CD14-positive monocyte (primary cell): ENCODE data around the gene NCAM1. TPM values are rescaled to one million over a fixed set of nuclear protein-coding genes. Genes with fewer than 3 reads are reported as not detected.

Experiments used
- DNase-seq, 3 donors: peaks; one replicate each; pipeline ENCODE4 v3.0.0-alpha.2; 2011 to 2022
- H2AFZ ChIP-seq: 2 replicates; pipeline ENCODE4 v1.6.0; 2012; ENCODE audit warnings: mild to moderate bottlenecking, low read depth, low read length, inconsistent platforms; ENCODE audit not compliant: insufficient read depth, poor library complexity, severe bottlenecking
- H3K27ac ChIP-seq, 2 donors: 1 replicate in 1 of 2; 2 replicates in 1 of 2; pipeline ENCODE4 v1.5.1; 2012 to 2013; ENCODE audit warnings: low read length in 2 of 2, control low read depth in 1 of 2, inconsistent platforms in 1 of 2, low read depth in 1 of 2, mild to moderate bottlenecking in 1 of 2
- H3K27me3 ChIP-seq, 2 donors: one replicate each; pipeline versions ENCODE4 v1.6.0 to v1.6.1; 2011 to 2013; ENCODE audit warnings: low read length in 2 of 2; ENCODE audit not compliant: control insufficient read depth in 2 of 2, insufficient read depth in 2 of 2
- H3K36me3 ChIP-seq, 2 donors: replicated peaks in 1 of 2; 1 replicate in 1 of 2; 2 replicates in 1 of 2; pipeline versions ENCODE4 v1.5.1 to v1.6.1; 2012 to 2013; ENCODE audit warnings: low read length in 2 of 2, control low read depth in 1 of 2, inconsistent platforms in 1 of 2, mild to moderate bottlenecking in 1 of 2; ENCODE audit not compliant: insufficient read depth in 2 of 2, control insufficient read depth in 1 of 2
- H3K4me1 ChIP-seq, 2 donors: 1 replicate in 1 of 2; 2 replicates in 1 of 2; pipeline versions ENCODE4 v1.5.1 to v1.6.1; 2012 to 2013; ENCODE audit warnings: low read length in 2 of 2, control low read depth in 1 of 2, inconsistent platforms in 1 of 2, mild to moderate bottlenecking in 1 of 2, moderate library complexity in 1 of 2; ENCODE audit not compliant: insufficient read depth in 2 of 2, control insufficient read depth in 1 of 2
- H3K4me2 ChIP-seq: replicated peaks from 2 replicates; pipeline ENCODE3; 2012; ENCODE audit warnings: low read length, moderate library complexity, mild to moderate bottlenecking; ENCODE audit not compliant: poor library complexity, severe bottlenecking; ENCODE audit errors: extremely low read depth
- H3K4me3 ChIP-seq, 3 experiments: fragments of 200-600 bp in 1 of 3; sonication (generic) in 1 of 3; replicated peaks in 1 of 3; 1 replicate in 2 of 3; 2 replicates in 1 of 3; pipeline ENCODE4 v1.5.1; 2011 to 2013; ENCODE audit warnings: low read length in 3 of 3, mild to moderate bottlenecking in 3 of 3, control low read depth in 2 of 3, low read depth in 2 of 3, inconsistent platforms in 1 of 3, moderate library complexity in 1 of 3
- H3K79me2 ChIP-seq: 2 replicates; pipeline ENCODE4 v1.6.0; 2012; ENCODE audit warnings: mild to moderate bottlenecking, control low read depth, inconsistent platforms, low read length, moderate library complexity; ENCODE audit not compliant: insufficient read depth
- H3K9ac ChIP-seq: 2 replicates; pipeline ENCODE4 v1.6.0; 2017; ENCODE audit warnings: low read length, mild to moderate bottlenecking; ENCODE audit not compliant: insufficient read depth, poor library complexity, severe bottlenecking
- H3K9me3 ChIP-seq, 2 donors: replicated peaks in 1 of 2; 1 replicate in 1 of 2; 2 replicates in 1 of 2; pipeline versions ENCODE4 v1.5.1 to v1.6.1; 2012 to 2013; ENCODE audit warnings: low read length in 2 of 2, control low read depth in 1 of 2; ENCODE audit not compliant: control insufficient read depth in 1 of 2, insufficient read depth in 1 of 2
- H4K20me1 ChIP-seq: 2 replicates; pipeline ENCODE4 v1.6.0; 2012; ENCODE audit warnings: mild to moderate bottlenecking, low read length, control low read depth, moderate library complexity; ENCODE audit not compliant: insufficient read depth
- H3K27ac Mint-ChIP-seq, 7 donors: one replicate each; pipeline ENCODE4 v1.8.0; 2020; ENCODE audit warnings: mild to moderate bottlenecking in 7 of 7, mixed read lengths in 7 of 7, moderate library complexity in 6 of 7, inconsistent platforms in 2 of 7
- H3K27me3 Mint-ChIP-seq, 3 donors: one replicate each; pipeline ENCODE4 v1.8.0; 2021 to 2022; ENCODE audit warnings: low read depth in 3 of 3, mild to moderate bottlenecking in 3 of 3, mixed read lengths in 3 of 3, moderate library complexity in 3 of 3, inconsistent platforms in 1 of 3
- H3K36me3 Mint-ChIP-seq, 2 donors: one replicate each; pipeline ENCODE4 v1.8.0; 2020; ENCODE audit warnings: mixed read lengths in 2 of 2, inconsistent platforms in 1 of 2, mild to moderate bottlenecking in 1 of 2
- H3K4me1 Mint-ChIP-seq: one replicate; pipeline ENCODE4 v1.8.0; 2020; ENCODE audit warnings: mild to moderate bottlenecking, mixed read lengths
- H3K4me3 Mint-ChIP-seq, 2 donors: one replicate each; pipeline ENCODE4 v1.8.0; 2020; ENCODE audit warnings: mild to moderate bottlenecking in 2 of 2, mixed read lengths in 2 of 2, moderate library complexity in 1 of 2
- H3K9me3 Mint-ChIP-seq, 7 donors: one replicate each; pipeline ENCODE4 v1.8.0; 2020 to 2022; ENCODE audit warnings: mixed read lengths in 7 of 7, mild to moderate bottlenecking in 6 of 7, moderate library complexity in 6 of 7, inconsistent platforms in 2 of 7
- CTCF ChIP-seq: fragments of 200-600 bp; IDR thresholded peaks from one replicate; pipeline ENCODE4 v1.8.0; 2022; ENCODE audit warnings: antibody characterized with exemption, mild to moderate bottlenecking
- WGBS: methylation state at CpG from one replicate; pipeline ENCODE4 v1.1.5; 2013; ENCODE audit warnings: missing lambda C conversion rate; ENCODE audit not compliant: insufficient coverage; 5-methylcytosine and 5-hydroxymethylcytosine counted together
- intact Hi-C, 2 donors: fragments of 100-400 bp; cut with micrococcal nuclease; formaldehyde crosslinking; loops; one replicate each; pipeline versions ENCODE4 v1.15.0 to v1.15.1; 2023
- polyA plus RNA-seq, 3 donors: library from polyadenylated mRNA; depleted of rRNA in 1 of 3; unstranded in 2 of 3; stranded (reverse) in 1 of 3; fragments of 300-500 nt in 2 of 3; fragments of >200 nt in 1 of 3; fragmentation: Illumina TruSeq in 2 of 3; gene quantifications; 1 replicate in 2 of 3; 2 replicates in 1 of 3; pipeline ENCODE4 v1.2.3, GENCODE V29; 2012 to 2021

The NCAM1 gene
- polyA plus RNA-seq, 3 donors: 0.65 to 0.69 TPM; not detected in 1

- Histone ChIP-seq H4K20me1 (no peaks in the 10 kb centered on the region), H2AFZ (no peak overlapping the region), H3K9me3 (no peaks in the 10 kb centered on the region), H3K36me3 (no peaks in the 10 kb centered on the region), H3K4me1 (no peaks in the 10 kb centered on the region), H3K4me2 (no peak overlapping the region), H3K4me3 (no peak overlapping the region), H3K27me3 (peaks cover 0 to 22% of the 10 kb centered on the region in 2 donors), H3K9ac (no peak overlapping the region), H3K79me2 (no peaks in the 10 kb centered on the region), H3K27ac (no peak overlapping the region)
- TF ChIP-seq CTCF: no peak
- H3K4me1 Mint-ChIP-seq: no peaks in the 10 kb centered on the region
- H3K27ac Mint-ChIP-seq: no peak overlapping the region
- H3K36me3 Mint-ChIP-seq: no peaks in the 10 kb centered on the region
- H3K9me3 Mint-ChIP-seq: peaks cover 0 to 3% (median 0%) of the 10 kb centered on the region in 7 donors
- 40% methylated on average over 1 of the region's 5 CpGs for whole genome bisulfite sequencing
- no peak overlapping the region for H3K4me3 Mint-ChIP-seq
- intact Hi-C loops: no loop called here
- DNase-seq: no peak
- H3K27me3 Mint-ChIP-seq: peaks cover 18 to 36% (median 26%) of the 10 kb centered on the region in 3 donors
Observed at GRCh38 chr11:113177671-113178070, 216.5 kb downstream of the NCAM1 start.

- Histone ChIP-seq H3K27me3 (peaks cover 0 to 22% of the 10 kb centered on the region in 2 donors), H3K4me3 (no peak overlapping the region), H3K79me2 (no peaks in the 10 kb centered on the region), H2AFZ (no peak overlapping the region), H3K4me2 (no peak overlapping the region), H3K9me3 (no peaks in the 10 kb centered on the region), H3K9ac (no peak overlapping the region), H3K4me1 (no peaks in the 10 kb centered on the region), H3K36me3 (no peaks in the 10 kb centered on the region), H4K20me1 (no peaks in the 10 kb centered on the region), H3K27ac (no peak overlapping the region)
- Mint-ChIP-seq H3K9me3 (peaks cover 0 to 3% (median 0%) of the 10 kb centered on the region in 7 donors), H3K4me1 (no peaks in the 10 kb centered on the region), H3K4me3 (peak overlapping the region in 1 of 2 donors; percentile 9), H3K27ac (no peak overlapping the region), H3K36me3 (no peaks in the 10 kb centered on the region), H3K27me3 (peaks cover 18 to 34% (median 30%) of the 10 kb centered on the region in 3 donors)
- whole genome bisulfite sequencing: 93% methylated on average over 8 of the region's 10 CpGs
- intact Hi-C loops: no loop called here
- DNase-seq: no peak
- no peak for TF ChIP-seq CTCF
Observed at GRCh38 chr11:113178381-113179070, 217.3 kb downstream of the NCAM1 start.
